SK-N-SH treated with all-trans-retinoic acid at 6 μM for 48 hours (cell line): ENCODE data around the gene DCAF6.

ENCODE experiments used
- ATAC-seq: fragments of 200-7000 bp; cut with Tn5 transposase; 3 replicates; pipeline ENCODE4 v1.9.1; 2020; ENCODE audit warnings: mild to moderate bottlenecking, moderate library complexity
- CREB5 ChIP-seq: fragments of 250-450 bp; sonication (Bioruptor Pico); IDR thresholded peaks from 2 replicates; pipeline ENCODE4 v1.5.1; 2020; ENCODE audit warnings: low read depth, mild to moderate bottlenecking, moderate library complexity
- CSDC2 ChIP-seq: fragments of 250-450 bp; sonication (Bioruptor Pico); IDR thresholded peaks from 2 replicates; pipeline ENCODE4 v1.5.0; 2020; ENCODE audit warnings: mild to moderate bottlenecking, moderate library complexity
- GLIS3 ChIP-seq: fragments of 250-450 bp; sonication (Bioruptor Pico); IDR thresholded peaks from 2 replicates; pipeline ENCODE4 v1.5.0; 2020; ENCODE audit warnings: mild to moderate bottlenecking, moderate library complexity
- ISL1 ChIP-seq: fragments of 250-450 bp; sonication (Bioruptor Pico); IDR thresholded peaks from 2 replicates; pipeline ENCODE4 v2.1.2; 2022; ENCODE audit warnings: mild to moderate bottlenecking, moderate library complexity
- OSR1 ChIP-seq: fragments of 250-450 bp; sonication (Bioruptor Pico); IDR thresholded peaks from 2 replicates; pipeline ENCODE4 v1.8.0; 2022; ENCODE audit warnings: moderate library complexity, mild to moderate bottlenecking, inconsistent platforms
- PATZ1 ChIP-seq: fragments of 250-450 bp; sonication (Bioruptor Pico); IDR thresholded peaks from 2 replicates; pipeline ENCODE4 v1.8.0; 2020; ENCODE audit warnings: mild to moderate bottlenecking, moderate library complexity, borderline replicate concordance
- PPARA ChIP-seq: fragments of 250-450 bp; sonication (Bioruptor Pico); IDR thresholded peaks from 2 replicates; pipeline ENCODE4 v1.5.0; 2020; ENCODE audit warnings: mild to moderate bottlenecking, borderline replicate concordance
- RARB ChIP-seq: fragments of 250-450 bp; sonication (Bioruptor Pico); IDR thresholded peaks from 2 replicates; pipeline ENCODE4 v1.8.0; 2021; ENCODE audit warnings: mild to moderate bottlenecking, moderate library complexity
- SNAI2 ChIP-seq: fragments of 250-450 bp; sonication (Bioruptor Pico); IDR thresholded peaks from 2 replicates; pipeline ENCODE4 v1.5.0; 2020; ENCODE audit warnings: mild to moderate bottlenecking, moderate library complexity
- TCF4 ChIP-seq: fragments of 250-450 bp; sonication (Bioruptor Pico); IDR thresholded peaks from 2 replicates; pipeline ENCODE4 v1.8.0; 2021; ENCODE audit warnings: mild to moderate bottlenecking, moderate library complexity, borderline replicate concordance
- TOX ChIP-seq: fragments of 250-450 bp; sonication (Bioruptor Pico); IDR thresholded peaks from 2 replicates; pipeline ENCODE4 v1.8.0; 2021; ENCODE audit warnings: mild to moderate bottlenecking, moderate library complexity, borderline replicate concordance
- ZC3H10 ChIP-seq: fragments of 250-450 bp; sonication (Bioruptor Pico); IDR thresholded peaks from 2 replicates; pipeline ENCODE4 v1.5.1; 2021; ENCODE audit warnings: mild to moderate bottlenecking, moderate library complexity
- ZFP30 ChIP-seq: fragments of 450-650 bp; formaldehyde crosslinking; IDR thresholded peaks from 2 replicates; pipeline ENCODE4 v1.5.0; 2022; ENCODE audit warnings: mild to moderate bottlenecking, moderate library complexity
- ZNF70 ChIP-seq: fragments of 450-650 bp; formaldehyde crosslinking; IDR thresholded peaks from 2 replicates; pipeline ENCODE4 v1.5.0; 2020; ENCODE audit warnings: mild to moderate bottlenecking, moderate library complexity
- ZNF8 ChIP-seq: fragments of 450-650 bp; formaldehyde crosslinking; IDR thresholded peaks from 2 replicates; pipeline ENCODE4 v1.5.0; 2020; ENCODE audit warnings: mild to moderate bottlenecking, moderate library complexity
- TF ChIP-seq, protein P1 (sequence below): fragments of 250-450 bp; sonication (Bioruptor Pico); IDR thresholded peaks from 2 replicates; pipeline ENCODE4 v1.8.0; 2021; ENCODE audit warnings: low read depth, mild to moderate bottlenecking, moderate library complexity, borderline replicate concordance
- TF ChIP-seq, protein P2 (sequence below): fragments of 250-450 bp; sonication (Bioruptor Pico); IDR thresholded peaks from 2 replicates; pipeline ENCODE4 v1.5.1; 2021; ENCODE audit warnings: mild to moderate bottlenecking, moderate library complexity

Gene DCAF6

DNA sequence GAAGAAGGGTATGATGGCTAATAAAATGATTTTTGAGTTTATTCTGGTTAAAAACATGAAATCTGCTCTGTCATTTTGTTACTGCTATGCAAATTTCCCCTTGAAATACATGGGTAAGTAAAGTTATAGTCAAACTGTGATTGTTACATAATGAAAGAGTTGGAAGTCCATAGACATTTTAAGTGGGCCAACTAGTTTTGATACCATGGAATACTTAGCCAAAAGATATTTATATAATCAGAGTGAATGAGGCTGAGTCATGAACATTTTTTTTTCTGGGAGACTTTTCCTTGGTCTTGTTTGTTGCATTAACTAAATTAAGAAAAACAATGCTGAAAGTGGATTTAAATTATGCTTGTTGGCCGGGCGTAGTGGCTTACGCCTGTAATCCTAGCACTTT, 58.6 kb downstream of the DCAF6 start (continued):
- no peak for TF ChIP-seq PATZ1 (CRISPR knock-in tag)
- no peak for TF ChIP-seq CSDC2 (CRISPR knock-in tag)
- TF ChIP-seq, protein P1, sequence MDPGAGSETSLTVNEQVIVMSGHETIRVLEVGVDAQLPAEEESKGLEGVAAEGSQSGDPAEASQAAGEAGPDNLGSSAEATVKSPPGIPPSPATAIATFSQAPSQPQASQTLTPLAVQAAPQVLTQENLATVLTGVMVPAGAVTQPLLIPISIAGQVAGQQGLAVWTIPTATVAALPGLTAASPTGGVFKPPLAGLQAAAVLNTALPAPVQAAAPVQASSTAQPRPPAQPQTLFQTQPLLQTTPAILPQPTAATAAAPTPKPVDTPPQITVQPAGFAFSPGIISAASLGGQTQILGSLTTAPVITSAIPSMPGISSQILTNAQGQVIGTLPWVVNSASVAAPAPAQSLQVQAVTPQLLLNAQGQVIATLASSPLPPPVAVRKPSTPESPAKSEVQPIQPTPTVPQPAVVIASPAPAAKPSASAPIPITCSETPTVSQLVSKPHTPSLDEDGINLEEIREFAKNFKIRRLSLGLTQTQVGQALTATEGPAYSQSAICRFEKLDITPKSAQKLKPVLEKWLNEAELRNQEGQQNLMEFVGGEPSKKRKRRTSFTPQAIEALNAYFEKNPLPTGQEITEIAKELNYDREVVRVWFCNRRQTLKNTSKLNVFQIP (CRISPR knock-in tag): no peak
- TF ChIP-seq SNAI2 (CRISPR knock-in tag): no peak
- TF ChIP-seq ZNF70 (CRISPR knock-in tag): no peak
- TF ChIP-seq, all 23 proteins: peak for 0

- ATAC-seq: no peak
- no peak for TF ChIP-seq ZC3H10 (CRISPR knock-in tag)
- TF ChIP-seq CREB5: no peak
- TF ChIP-seq TOX (CRISPR knock-in tag): no peak
- no peak for TF ChIP-seq ISL1 (CRISPR knock-in tag)
- no peak for TF ChIP-seq TCF4 (CRISPR knock-in tag)
- TF ChIP-seq OSR1: no peak
- TF ChIP-seq, protein P2, sequence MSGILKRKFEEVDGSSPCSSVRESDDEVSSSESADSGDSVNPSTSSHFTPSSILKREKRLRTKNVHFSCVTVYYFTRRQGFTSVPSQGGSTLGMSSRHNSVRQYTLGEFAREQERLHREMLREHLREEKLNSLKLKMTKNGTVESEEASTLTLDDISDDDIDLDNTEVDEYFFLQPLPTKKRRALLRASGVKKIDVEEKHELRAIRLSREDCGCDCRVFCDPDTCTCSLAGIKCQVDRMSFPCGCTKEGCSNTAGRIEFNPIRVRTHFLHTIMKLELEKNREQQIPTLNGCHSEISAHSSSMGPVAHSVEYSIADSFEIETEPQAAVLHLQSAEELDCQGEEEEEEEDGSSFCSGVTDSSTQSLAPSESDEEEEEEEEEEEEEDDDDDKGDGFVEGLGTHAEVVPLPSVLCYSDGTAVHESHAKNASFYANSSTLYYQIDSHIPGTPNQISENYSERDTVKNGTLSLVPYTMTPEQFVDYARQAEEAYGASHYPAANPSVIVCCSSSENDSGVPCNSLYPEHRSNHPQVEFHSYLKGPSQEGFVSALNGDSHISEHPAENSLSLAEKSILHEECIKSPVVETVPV (CRISPR knock-in tag): no peak
- no peak for TF ChIP-seq GLIS3 (CRISPR knock-in tag)
- TF ChIP-seq RARB (CRISPR knock-in tag): no peak
- TF ChIP-seq PATZ1 (CRISPR knock-in tag): no peak
- TF ChIP-seq, protein P1 (CRISPR knock-in tag): no peak
Observed at GRCh38 chr1:167996266-167996665, 59.8 kb downstream of the DCAF6 start.

DNA sequence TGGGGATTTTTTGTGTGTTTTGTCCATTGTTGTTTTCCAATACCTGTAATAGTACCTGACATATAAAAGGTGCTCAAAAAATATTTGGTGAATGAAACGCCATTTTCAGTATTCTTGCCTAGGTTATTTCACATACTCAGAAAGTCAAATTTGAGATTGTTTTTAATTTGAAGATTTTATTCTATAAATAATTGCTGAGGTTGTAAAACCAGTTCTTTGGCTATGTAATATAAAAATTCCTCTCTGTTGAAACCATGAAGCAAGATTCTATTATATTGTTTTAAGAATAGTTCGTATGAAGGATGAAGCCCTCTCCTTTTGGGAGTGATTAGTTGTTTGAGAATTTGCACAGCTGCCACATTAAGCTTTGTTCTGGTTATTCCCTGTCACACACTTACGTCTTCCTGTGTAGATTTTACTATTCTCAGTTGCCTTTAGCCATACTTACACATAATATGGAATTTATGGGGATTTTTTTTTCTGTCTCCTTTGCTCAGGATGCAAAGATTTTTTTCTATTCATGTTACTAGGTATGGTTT, 60.6 kb downstream of the DCAF6 start:
- ATAC-seq: no peak
- TF ChIP-seq CSDC2 (CRISPR knock-in tag) (no peak), TCF4 (CRISPR knock-in tag) (no peak), PPARA (no peak), ZNF70 (CRISPR knock-in tag) (no peak)
- TF ChIP-seq, all 23 proteins: peak for 0

GRCh38 chr1:167999877-168000276, 63.4 kb downstream of the DCAF6 start:
- no peak for ATAC-seq
- TF ChIP-seq ZNF8 (CRISPR knock-in tag) (no peak), ZFP30 (CRISPR knock-in tag) (no peak)
- TF ChIP-seq, all 23 proteins: peak for 0
